ENCODE data around the gene KRTAP5-4.

KRTAP5-4 gene

GRCh38 chr11:1660111-1660867 is 38.4 kb upstream of the KRTAP5-4 start:
- Histone ChIP-seq H3K9me3 (ENCODE audit: control insufficient read depth, insufficient read depth, low read length) (no peaks in the 10 kb centered on the region), H3K4me1 (ENCODE audit: control insufficient read depth, insufficient read depth, low read length) (no peaks in the 10 kb centered on the region), H3K36me3 (ENCODE audit: control insufficient read depth, insufficient read depth, low read length) (no peaks in the 10 kb centered on the region), H3K4me3 (ENCODE audit: low read depth, low read length) (no peak overlapping the region), H3K27me3 (ENCODE audit: control insufficient read depth, insufficient read depth, low read length) (no peaks in the 10 kb centered on the region), H3K9ac (ENCODE audit: low read depth, low read length) (no peak overlapping the region)

DNA sequence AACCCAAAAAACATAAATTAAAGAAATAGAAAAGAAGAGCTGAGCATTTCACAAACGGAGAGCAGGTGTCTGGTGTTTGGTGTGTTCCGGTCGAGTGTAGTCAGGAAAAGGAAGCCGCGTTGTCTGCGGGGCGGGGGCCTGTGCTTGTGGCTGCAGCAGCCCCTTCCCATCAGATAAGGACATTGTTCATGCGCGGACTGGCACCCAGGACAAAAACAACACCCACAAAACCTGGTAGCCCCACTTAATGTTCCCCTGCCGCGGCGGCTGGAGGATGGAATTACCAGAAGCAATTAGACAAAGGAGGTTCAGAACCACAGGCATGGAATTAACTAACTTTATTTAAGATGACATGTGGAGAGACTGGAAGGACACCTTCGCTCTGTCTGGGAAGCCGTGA is 37.6 kb upstream of the KRTAP5-4 start:
- Histone ChIP-seq H3K27me3 (ENCODE audit: control insufficient read depth, insufficient read depth, low read length) (no peaks in the 10 kb centered on the region), H3K4me3 (ENCODE audit: low read depth, low read length) (no peak overlapping the region), H3K9me3 (ENCODE audit: control insufficient read depth, insufficient read depth, low read length) (no peaks in the 10 kb centered on the region), H3K36me3 (ENCODE audit: control insufficient read depth, insufficient read depth, low read length) (no peaks in the 10 kb centered on the region), H3K4me1 (ENCODE audit: control insufficient read depth, insufficient read depth, low read length) (no peaks in the 10 kb centered on the region), H3K9ac (ENCODE audit: low read depth, low read length) (no peak overlapping the region)

DNA sequence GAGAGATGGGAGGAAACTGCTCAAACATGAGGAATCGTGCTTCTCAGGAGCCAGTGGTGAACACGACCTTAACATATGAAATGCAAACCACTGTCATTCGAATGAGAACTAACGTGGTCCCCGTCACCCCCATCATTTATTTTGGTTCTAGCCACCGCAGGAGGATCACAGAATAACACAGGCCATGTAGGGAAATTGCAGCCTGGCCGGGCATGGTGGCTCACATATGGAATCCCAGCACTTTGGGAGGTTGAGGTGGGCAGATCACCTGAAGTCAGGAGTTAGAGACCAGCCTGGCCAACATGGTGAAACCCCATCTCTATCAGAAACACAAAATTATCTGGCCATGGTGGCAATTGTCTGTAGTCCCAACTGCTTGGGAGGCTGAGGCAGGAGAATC is 34.7 kb upstream of the KRTAP5-4 start:
- no peaks in the 10 kb centered on the region for H3K36me3 ChIP-seq (ENCODE audit: control insufficient read depth, insufficient read depth, low read length)
- H3K4me1 ChIP-seq (ENCODE audit: control insufficient read depth, insufficient read depth, low read length), result no peaks in the 10 kb centered on the region
- no peak overlapping the region for H3K4me3 ChIP-seq (ENCODE audit: low read depth, low read length)
- H3K9me3 ChIP-seq (ENCODE audit: control insufficient read depth, insufficient read depth, low read length), result no peaks in the 10 kb centered on the region
- no peak overlapping the region for H3K9ac ChIP-seq (ENCODE audit: low read depth, low read length)
- H3K27me3 ChIP-seq (ENCODE audit: control insufficient read depth, insufficient read depth, low read length), result peaks cover 3% of the 10 kb centered on the region

GRCh38 chr11:1656061-1656441 is 34.1 kb upstream of the KRTAP5-4 start:
- H3K27me3 ChIP-seq (ENCODE audit: control insufficient read depth, insufficient read depth, low read length), result peaks cover 3% of the 10 kb centered on the region
- H3K4me3 ChIP-seq (ENCODE audit: low read depth, low read length), result no peak overlapping the region
- H3K9me3 ChIP-seq (ENCODE audit: control insufficient read depth, insufficient read depth, low read length), result no peaks in the 10 kb centered on the region
- no peaks in the 10 kb centered on the region for H3K4me1 ChIP-seq (ENCODE audit: control insufficient read depth, insufficient read depth, low read length)
- H3K9ac ChIP-seq (ENCODE audit: low read depth, low read length), result no peak overlapping the region
- H3K36me3 ChIP-seq (ENCODE audit: control insufficient read depth, insufficient read depth, low read length), result no peaks in the 10 kb centered on the region

DNA sequence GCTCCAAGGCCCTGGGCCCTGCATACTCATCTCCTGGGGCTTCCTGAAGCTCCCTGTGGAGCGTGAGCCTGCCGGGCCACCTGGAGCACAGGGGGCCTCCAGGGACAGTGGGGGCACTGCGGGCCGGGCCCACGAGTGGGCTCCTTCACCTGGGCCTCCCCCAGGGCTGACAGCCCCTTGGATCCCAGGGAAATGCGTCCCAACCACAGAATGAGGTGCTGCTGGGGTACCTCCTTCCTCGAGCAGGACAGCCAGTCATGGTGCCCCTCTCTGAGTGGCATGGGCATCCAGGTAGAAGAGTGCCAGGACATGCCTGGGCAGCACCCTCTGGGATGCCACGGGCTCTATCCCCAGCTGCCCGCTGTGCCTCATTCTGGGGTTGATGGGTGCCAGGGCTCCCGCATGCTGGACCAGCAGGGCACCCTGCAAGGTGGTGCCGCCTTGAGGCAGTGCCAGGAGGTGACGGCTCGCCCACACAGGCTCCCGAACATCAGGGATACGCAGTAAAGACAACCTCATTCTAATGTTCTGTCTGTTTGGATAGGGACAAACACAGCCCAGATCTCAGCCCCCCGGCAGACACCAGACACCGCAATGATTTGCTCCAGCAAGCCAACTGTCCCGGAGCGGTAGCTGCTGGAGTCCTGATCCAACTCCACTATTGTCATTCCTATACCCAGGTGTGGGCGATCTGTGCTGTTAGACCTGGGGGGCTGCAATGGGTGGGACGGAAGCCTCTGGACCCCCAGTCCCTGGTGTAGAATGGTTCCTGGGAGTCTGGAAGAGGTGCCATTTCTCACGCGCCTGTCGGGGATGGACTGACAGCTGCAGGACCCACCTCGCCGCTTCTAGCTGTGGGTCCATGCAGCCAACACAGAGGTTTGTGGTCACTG is 33.5 kb upstream of the KRTAP5-4 start:
- Histone ChIP-seq H3K9ac (ENCODE audit: low read depth, low read length) (no peak overlapping the region), H3K36me3 (ENCODE audit: control insufficient read depth, insufficient read depth, low read length) (no peaks in the 10 kb centered on the region), H3K27me3 (ENCODE audit: control insufficient read depth, insufficient read depth, low read length) (peaks cover 3% of the 10 kb centered on the region), H3K4me1 (ENCODE audit: control insufficient read depth, insufficient read depth, low read length) (no peaks in the 10 kb centered on the region), H3K9me3 (ENCODE audit: control insufficient read depth, insufficient read depth, low read length) (no peaks in the 10 kb centered on the region), H3K4me3 (ENCODE audit: low read depth, low read length) (no peak overlapping the region)

DNA sequence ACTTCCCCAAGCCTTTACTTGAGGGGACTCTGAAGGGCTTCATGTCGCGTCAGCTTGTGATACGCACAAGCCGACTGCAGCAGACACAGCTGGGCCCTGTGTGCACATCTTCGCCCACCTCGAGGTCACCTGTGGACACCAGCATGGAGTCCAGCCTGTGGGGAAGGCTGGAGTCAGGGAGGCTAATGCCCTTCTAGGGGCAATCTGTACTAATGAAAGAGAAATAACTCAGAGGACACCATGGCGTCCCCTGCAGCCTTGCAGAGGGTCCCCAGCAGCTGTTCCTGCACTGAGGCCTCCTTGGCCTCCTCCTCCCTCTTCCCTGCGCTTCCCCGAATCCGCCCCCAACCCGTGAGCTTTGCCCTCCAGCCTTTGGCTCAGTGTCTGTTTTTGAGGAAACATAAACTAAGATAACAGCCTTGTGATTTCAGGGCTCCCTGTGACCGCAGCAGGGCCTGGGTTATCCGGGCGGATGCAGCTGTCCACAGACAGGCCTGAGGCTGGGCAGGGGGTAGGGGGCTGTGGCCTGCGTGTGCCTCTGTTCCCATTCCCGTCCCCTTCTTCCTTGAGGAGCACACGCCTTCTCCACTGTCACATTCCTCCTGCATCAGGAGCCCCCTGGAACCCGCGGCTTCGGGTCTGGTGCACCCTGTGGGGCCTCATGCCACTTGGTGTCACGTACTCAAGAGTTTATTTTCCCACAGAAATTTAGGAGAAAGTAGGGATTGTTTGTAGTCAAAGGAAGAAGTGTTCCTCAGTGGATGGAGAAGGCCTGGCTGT is 32.6 kb upstream of the KRTAP5-4 start:
- H3K4me3 ChIP-seq (ENCODE audit: low read depth, low read length), result no peak overlapping the region
- no peaks in the 10 kb centered on the region for H3K9me3 ChIP-seq (ENCODE audit: control insufficient read depth, insufficient read depth, low read length)
- no peaks in the 10 kb centered on the region for H3K4me1 ChIP-seq (ENCODE audit: control insufficient read depth, insufficient read depth, low read length)
- H3K9ac ChIP-seq (ENCODE audit: low read depth, low read length), result no peak overlapping the region
- no peaks in the 10 kb centered on the region for H3K36me3 ChIP-seq (ENCODE audit: control insufficient read depth, insufficient read depth, low read length)
- peaks cover 3% of the 10 kb centered on the region for H3K27me3 ChIP-seq (ENCODE audit: control insufficient read depth, insufficient read depth, low read length)

GRCh38 chr11:1653541-1654387 is 31.8 kb upstream of the KRTAP5-4 start:
- Histone ChIP-seq H3K9ac (ENCODE audit: low read depth, low read length) (no peak overlapping the region), H3K4me1 (ENCODE audit: control insufficient read depth, insufficient read depth, low read length) (no peaks in the 10 kb centered on the region), H3K36me3 (ENCODE audit: control insufficient read depth, insufficient read depth, low read length) (no peaks in the 10 kb centered on the region), H3K4me3 (ENCODE audit: low read depth, low read length) (no peak overlapping the region), H3K9me3 (ENCODE audit: control insufficient read depth, insufficient read depth, low read length) (no peaks in the 10 kb centered on the region), H3K27me3 (ENCODE audit: control insufficient read depth, insufficient read depth, low read length) (peaks cover 3% of the 10 kb centered on the region)

GRCh38 chr11:1652771-1653540 is 31.0 kb upstream of the KRTAP5-4 start:
- Histone ChIP-seq H3K4me3 (ENCODE audit: low read depth, low read length) (peak overlapping the region; percentile 26), H3K4me1 (ENCODE audit: control insufficient read depth, insufficient read depth, low read length) (no peaks in the 10 kb centered on the region), H3K36me3 (ENCODE audit: control insufficient read depth, insufficient read depth, low read length) (no peaks in the 10 kb centered on the region), H3K27me3 (ENCODE audit: control insufficient read depth, insufficient read depth, low read length) (peaks cover 3% of the 10 kb centered on the region), H3K9me3 (ENCODE audit: control insufficient read depth, insufficient read depth, low read length) (no peaks in the 10 kb centered on the region), H3K9ac (ENCODE audit: low read depth, low read length) (no peak overlapping the region)

DNA sequence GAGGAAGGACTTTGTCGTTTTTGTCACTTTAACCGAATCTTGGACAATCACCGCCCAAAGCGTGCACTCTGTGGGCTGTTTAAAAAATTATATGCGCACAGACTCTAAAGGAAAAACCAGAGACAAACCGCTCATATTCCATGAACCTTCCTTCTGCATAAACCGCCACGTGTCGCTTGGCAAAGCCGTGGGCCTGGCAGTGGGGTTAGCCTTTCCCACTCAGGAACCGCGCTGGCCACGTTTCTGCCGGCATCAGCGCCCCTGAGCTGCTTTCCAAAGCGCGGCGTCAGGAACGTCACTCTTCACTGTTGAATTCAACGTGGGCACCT is 30.5 kb upstream of the KRTAP5-4 start:
- no peak overlapping the region for H3K9ac ChIP-seq (ENCODE audit: low read depth, low read length)
- no peaks in the 10 kb centered on the region for H3K36me3 ChIP-seq (ENCODE audit: control insufficient read depth, insufficient read depth, low read length)
- H3K4me1 ChIP-seq (ENCODE audit: control insufficient read depth, insufficient read depth, low read length), result no peaks in the 10 kb centered on the region
- H3K9me3 ChIP-seq (ENCODE audit: control insufficient read depth, insufficient read depth, low read length), result no peaks in the 10 kb centered on the region
- peaks cover 3% of the 10 kb centered on the region for H3K27me3 ChIP-seq (ENCODE audit: control insufficient read depth, insufficient read depth, low read length)
- H3K4me3 ChIP-seq (ENCODE audit: low read depth, low read length), result no peak overlapping the region

GRCh38 chr11:1652026-1652425 is 30.1 kb upstream of the KRTAP5-4 start:
- H3K27me3 ChIP-seq (ENCODE audit: control insufficient read depth, insufficient read depth, low read length), result peaks cover 3% of the 10 kb centered on the region

More at GRCh38 chr11:1652026-1652425, 30.1 kb upstream of the KRTAP5-4 start:
- Histone ChIP-seq H3K36me3 (ENCODE audit: control insufficient read depth, insufficient read depth, low read length) (no peaks in the 10 kb centered on the region), H3K4me1 (ENCODE audit: control insufficient read depth, insufficient read depth, low read length) (no peaks in the 10 kb centered on the region), H3K9me3 (ENCODE audit: control insufficient read depth, insufficient read depth, low read length) (no peaks in the 10 kb centered on the region), H3K4me3 (ENCODE audit: low read depth, low read length) (no peak overlapping the region), H3K9ac (ENCODE audit: low read depth, low read length) (no peak overlapping the region)

All from iPS-15b (cell line).